Mucosa of descending colon (tissue), 3 donors: ENCODE measurements around the gene KLF13. TPM values are rescaled to one million over a fixed set of nuclear protein-coding genes. Genes with fewer than 3 reads are reported as not detected.

Experiments
- ATAC-seq: fragments of 200-7000 bp; cut with Tn5 transposase; one replicate; pipeline ENCODE4 v1.9.1; 2020; ENCODE audit warnings: mild to moderate bottlenecking, moderate library complexity
- DNase-seq, 3 donors: peaks; one replicate each; pipeline ENCODE4 v3.0.0-alpha.2; 2020
- H3K36me3 ChIP-seq: fragments of 200-600 bp; one replicate; pipeline ENCODE4 v1.8.0; 2021; ENCODE audit warnings: low read depth, mild to moderate bottlenecking
- H3K4me1 ChIP-seq: fragments of 200-600 bp; one replicate; pipeline ENCODE4 v1.8.0; 2021; ENCODE audit warnings: low read depth, mild to moderate bottlenecking
- H3K4me3 ChIP-seq: fragments of 200-600 bp; one replicate; pipeline ENCODE4 v1.8.0; 2021; ENCODE audit warnings: mild to moderate bottlenecking
- H3K9me3 ChIP-seq: fragments of 200-600 bp; one replicate; pipeline ENCODE4 v1.8.0; 2021; ENCODE audit warnings: mild to moderate bottlenecking
- CTCF ChIP-seq: fragments of 200-600 bp; IDR thresholded peaks from one replicate; pipeline ENCODE4 v1.8.0; 2022; ENCODE audit warnings: antibody characterized with exemption, mild to moderate bottlenecking
- intact Hi-C, 2 donors: fragments of 100-400 bp; cut with DNase I in 1 of 2; cut with micrococcal nuclease in 1 of 2; formaldehyde crosslinking; loops; one replicate each; pipeline versions ENCODE4 v1.11.0 to v1.11.1; 2022; cut with DNase I, micrococcal nuclease
- total RNA-seq, 3 donors: library from RNA; stranded (reverse); fragmentation: NEBNext Ultra II Directional in 2 of 3; extraction: Animal tissue kit (Norgen Biotek cat#: 25700) in 2 of 3; gene quantifications; one replicate each; pipeline versions ENCODE4 v1.2.1 to v1.2.4, GENCODE V29; 2021 to 2023
- donor health status: DM: no; HTN: no; CAD: no; lungs with moderate emphysema.
- donor health status: DM: no; HTN: no; CAD: no.
- donor health status: DM: no; HTN: yes; CAD: no.

Gene KLF13
- total RNA-seq, 3 donors from 2014 or later: 72.4 to 107 (median 91.2) TPM

- no peak overlapping the region for H3K4me3 ChIP-seq
- TF ChIP-seq CTCF: no peak
- no peaks in the 10 kb centered on the region for H3K36me3 ChIP-seq
- ATAC-seq (no peak), DNase-seq (no peak)
- peaks cover 20% of the 10 kb centered on the region for H3K4me1 ChIP-seq
- intact Hi-C loops: no loop called here
- H3K9me3 ChIP-seq: no peaks in the 10 kb centered on the region
These were observed 30.4 kb upstream of the KLF13 start for GRCh38 chr15:31296219-31296645.

GRCh38 chr15:31296646-31297574 lies 29.7 kb upstream of the KLF13 start:
- no peaks in the 10 kb centered on the region for H3K9me3 ChIP-seq
- intact Hi-C loops: no loop called here
- DNase-seq: peak; percentile 70 to 82 (median 80)
- H3K4me1 ChIP-seq: peaks cover 20% of the 10 kb centered on the region
- peak; percentile 80 for ATAC-seq
- TF ChIP-seq CTCF: no peak
- H3K4me3 ChIP-seq: no peak overlapping the region
- H3K36me3 ChIP-seq: no peaks in the 10 kb centered on the region

GRCh38 chr15:31297575-31298456 lies 28.8 kb upstream of the KLF13 start:
- intact Hi-C loops: no loop called here
- Histone ChIP-seq H3K36me3 (no peaks in the 10 kb centered on the region), H3K4me3 (no peak overlapping the region), H3K4me1 (peaks cover 22% of the 10 kb centered on the region), H3K9me3 (no peaks in the 10 kb centered on the region)
- ATAC-seq (peak; percentile 76), DNase-seq (peak; percentile 79 to 89 (median 80))
- no peak for TF ChIP-seq CTCF

- TF ChIP-seq CTCF: no peak
- intact Hi-C loops: no loop called here
- no peak for ATAC-seq
- Histone ChIP-seq H3K9me3 (no peaks in the 10 kb centered on the region), H3K4me1 (peaks cover 25% of the 10 kb centered on the region), H3K4me3 (no peak overlapping the region), H3K36me3 (no peaks in the 10 kb centered on the region)
- DNase-seq: no peak
These were observed 27.9 kb upstream of the KLF13 start for GRCh38 chr15:31298707-31299172.

GRCh38 chr15:31300208-31300661 lies 26.4 kb upstream of the KLF13 start:
- H3K36me3 ChIP-seq: no peaks in the 10 kb centered on the region
- ATAC-seq: no peak
- H3K4me3 ChIP-seq: no peak overlapping the region
- no peak for TF ChIP-seq CTCF
- no peaks in the 10 kb centered on the region for H3K9me3 ChIP-seq
- intact Hi-C loops: no loop called here
- no peak for DNase-seq
- peaks cover 25% of the 10 kb centered on the region for H3K4me1 ChIP-seq
